HepG2 (cell line): ENCODE measurements around the gene FHIT. TPM values are rescaled to one million over a fixed set of nuclear protein-coding genes. Genes with fewer than 3 reads are reported as not detected.

Experiments
- ASH2L ChIP-seq: fragments of 300-600, 200-600 bp; sonication (generic); IDR thresholded peaks from 2 replicates; pipeline ENCODE4 v1.7.0; 2017; ENCODE audit warnings: low read depth, mild to moderate bottlenecking, moderate library complexity, mixed read lengths, low read length; ENCODE audit not compliant: insufficient read length
- CBFB ChIP-seq: sonication (generic); formaldehyde crosslinking; IDR thresholded peaks from 2 replicates; pipeline ENCODE4 v1.4.0; 2020; ENCODE audit warnings: missing genetic modification reagents
- ERF ChIP-seq: IDR thresholded peaks from 2 replicates; pipeline ENCODE4 v1.6.1; 2018; ENCODE audit warnings: missing biosample characterization, missing genetic modification reagents
- FOXM1 ChIP-seq: sonication (generic); formaldehyde crosslinking; IDR thresholded peaks from 2 replicates; pipeline ENCODE4 v1.5.0; 2020; ENCODE audit warnings: missing genetic modification reagents
- HHEX ChIP-seq: IDR thresholded peaks from 2 replicates; pipeline ENCODE4 v1.6.1; 2016; ENCODE audit warnings: control low read depth
- HNF4G ChIP-seq, 2 experiments: sonication (generic) in 1 of 2; formaldehyde crosslinking in 1 of 2; IDR thresholded peaks; 2 replicates each; pipeline versions ENCODE4 v1.4.0 to v1.6.1; 2011 to 2020; ENCODE audit warnings: borderline replicate concordance in 2 of 2, low read depth in 2 of 2, mild to moderate bottlenecking in 2 of 2, low read length in 1 of 2, missing genetic modification reagents in 1 of 2, moderate library complexity in 1 of 2
- SOX5 ChIP-seq: IDR thresholded peaks from 2 replicates; pipeline ENCODE4 v1.6.1; 2016; ENCODE audit warnings: borderline replicate concordance
- TCF7 ChIP-seq: sonication (generic); IDR thresholded peaks from 2 replicates; pipeline ENCODE4 v1.6.1; 2016; ENCODE audit warnings: antibody characterized with exemption, low read depth
- TRAFD1 ChIP-seq: sonication (generic); formaldehyde crosslinking; IDR thresholded peaks from 2 replicates; pipeline ENCODE4 v1.5.1; 2020; ENCODE audit warnings: missing genetic modification reagents, mild to moderate bottlenecking, borderline replicate concordance
- ZNF276 ChIP-seq: sonication (generic); formaldehyde crosslinking; IDR thresholded peaks from 2 replicates; pipeline ENCODE4 v1.4.0; 2020; ENCODE audit warnings: mild to moderate bottlenecking, low read depth, missing genetic modification reagents
- ZNF563 ChIP-seq: sonication (generic); formaldehyde crosslinking; IDR thresholded peaks from 2 replicates; pipeline ENCODE4 v1.8.0; 2022; ENCODE audit warnings: mild to moderate bottlenecking, moderate library complexity, missing genetic modification reagents
- ZNF709 ChIP-seq: sonication (generic); formaldehyde crosslinking; IDR thresholded peaks from 2 replicates; pipeline ENCODE4 v1.5.0; 2020; ENCODE audit warnings: mild to moderate bottlenecking, missing genetic modification reagents
- ZNF781 ChIP-seq: sonication (generic); formaldehyde crosslinking; IDR thresholded peaks from 2 replicates; pipeline ENCODE4 v1.5.1; 2020; ENCODE audit warnings: borderline replicate concordance, mild to moderate bottlenecking, missing genetic modification reagents; ENCODE audit errors: not compliant biosample characterization
- ZNF790 ChIP-seq: sonication (generic); formaldehyde crosslinking; IDR thresholded peaks from 2 replicates; pipeline ENCODE4 v1.8.0; 2022; ENCODE audit warnings: missing genetic modification reagents, mild to moderate bottlenecking, borderline replicate concordance
- polyA plus RNA-seq, 8 experiments: library from polyadenylated mRNA; depleted of rRNA in 3 of 8; stranded (reverse) in 7 of 8; unstranded in 1 of 8; fragments of >200 nt; fragmentation: Illumina TruSeq in 4 of 8; extraction: Trizol in 4 of 8; gene quantifications; 2 replicates each; pipeline versions ENCODE4 v1.2.1 to v1.2.3, GENCODE V29; 2011 to 2016; ENCODE audit warnings: low read depth in 4 of 8, missing spikeins in 1 of 8, mixed read lengths in 1 of 8; ENCODE audit not compliant: insufficient read depth in 1 of 8
- total RNA-seq, 5 experiments: library from RNA; depleted of rRNA; stranded (reverse); fragments of >200 nt; fragmentation: Illumina TruSeq; extraction: Trizol; gene quantifications; 2 replicates each; pipeline ENCODE4 v1.2.3, GENCODE V29; 2016; ENCODE audit warnings: low read depth in 1 of 5
- TF ChIP-seq, protein P1 (sequence below): sonication (generic); formaldehyde crosslinking; IDR thresholded peaks from 2 replicates; pipeline ENCODE4 v1.4.0; 2020; ENCODE audit warnings: missing genetic modification reagents, borderline replicate concordance
- TF ChIP-seq, protein P2 (sequence below): sonication (generic); formaldehyde crosslinking; IDR thresholded peaks from 2 replicates; pipeline ENCODE4 v1.4.0; 2020; ENCODE audit warnings: missing genetic modification reagents

Gene FHIT
- total and polyA plus RNA-seq, 2 of the 13 experiments (the other 11 are each of a cell fraction or from before 2014, with no cell fraction given), result 4.0 to 4.6 TPM

DNA sequence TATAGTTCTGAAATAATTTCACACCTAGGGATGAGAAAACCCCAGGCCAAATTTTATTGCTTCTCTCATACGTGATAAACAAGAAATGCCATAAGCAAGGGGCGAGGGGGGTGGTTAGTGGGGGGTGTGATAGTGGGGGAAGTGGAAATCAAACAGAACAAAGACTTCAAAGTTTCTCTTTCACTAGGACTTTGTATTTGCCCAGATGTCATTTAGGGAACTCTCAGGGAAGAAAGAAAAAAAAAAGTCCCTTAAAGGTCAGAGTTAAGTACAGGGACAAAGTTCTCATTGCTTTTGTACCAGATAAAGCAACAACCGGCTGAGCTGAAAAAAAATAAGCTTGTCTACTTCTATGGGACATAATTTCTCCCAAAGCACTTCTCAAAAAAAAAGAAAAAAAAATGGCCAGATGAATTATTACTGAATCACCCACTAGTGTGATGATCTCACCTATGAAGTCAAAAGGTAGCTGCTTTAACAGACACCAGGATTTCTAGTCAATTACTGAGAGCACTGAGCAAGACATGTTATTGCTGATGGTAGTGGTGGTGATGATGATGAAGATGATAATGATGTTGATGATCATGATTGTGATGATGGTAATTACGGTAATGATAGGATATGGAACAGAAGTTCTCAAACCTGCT lies 56.2 kb downstream of the FHIT start (continued):
- TF ChIP-seq, protein P1, sequence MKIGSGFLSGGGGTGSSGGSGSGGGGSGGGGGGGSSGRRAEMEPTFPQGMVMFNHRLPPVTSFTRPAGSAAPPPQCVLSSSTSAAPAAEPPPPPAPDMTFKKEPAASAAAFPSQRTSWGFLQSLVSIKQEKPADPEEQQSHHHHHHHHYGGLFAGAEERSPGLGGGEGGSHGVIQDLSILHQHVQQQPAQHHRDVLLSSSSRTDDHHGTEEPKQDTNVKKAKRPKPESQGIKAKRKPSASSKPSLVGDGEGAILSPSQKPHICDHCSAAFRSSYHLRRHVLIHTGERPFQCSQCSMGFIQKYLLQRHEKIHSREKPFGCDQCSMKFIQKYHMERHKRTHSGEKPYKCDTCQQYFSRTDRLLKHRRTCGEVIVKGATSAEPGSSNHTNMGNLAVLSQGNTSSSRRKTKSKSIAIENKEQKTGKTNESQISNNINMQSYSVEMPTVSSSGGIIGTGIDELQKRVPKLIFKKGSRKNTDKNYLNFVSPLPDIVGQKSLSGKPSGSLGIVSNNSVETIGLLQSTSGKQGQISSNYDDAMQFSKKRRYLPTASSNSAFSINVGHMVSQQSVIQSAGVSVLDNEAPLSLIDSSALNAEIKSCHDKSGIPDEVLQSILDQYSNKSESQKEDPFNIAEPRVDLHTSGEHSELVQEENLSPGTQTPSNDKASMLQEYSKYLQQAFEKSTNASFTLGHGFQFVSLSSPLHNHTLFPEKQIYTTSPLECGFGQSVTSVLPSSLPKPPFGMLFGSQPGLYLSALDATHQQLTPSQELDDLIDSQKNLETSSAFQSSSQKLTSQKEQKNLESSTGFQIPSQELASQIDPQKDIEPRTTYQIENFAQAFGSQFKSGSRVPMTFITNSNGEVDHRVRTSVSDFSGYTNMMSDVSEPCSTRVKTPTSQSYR (CRISPR knock-in tag), result 0 out of 2 replicates have a peak, but pooled peaks have one; percentile 23
- TF ChIP-seq ZNF781 (CRISPR knock-in tag) (no peak), ZNF276 (CRISPR knock-in tag) (no peak), TRAFD1 (CRISPR knock-in tag) (no peak), HHEX (CRISPR knock-in tag) (no peak), ZNF563 (CRISPR knock-in tag) (no peak), ZNF709 (CRISPR knock-in tag) (no peak), ZNF790 (CRISPR knock-in tag) (no peak), CBFB (CRISPR knock-in tag) (no peak), ERF (CRISPR knock-in tag) (no peak), SOX5 (CRISPR knock-in tag) (peak; percentile 44; the same call in 1 of the 2 replicates), HNF4G (IDR thresholded peaks at IDR 0.05; ENCODE audit: borderline replicate concordance, low read depth, low read length) (peak; percentile 74; the same call in 1 of the 2 replicates), HNF4G (CRISPR knock-in tag; IDR thresholded peaks at IDR 0.05; ENCODE audit: borderline replicate concordance, low read depth) (no peak), FOXM1 (CRISPR knock-in tag) (no peak), ASH2L (peak; percentile 29), TCF7 (peak; percentile 65)
- TF ChIP-seq, protein P2, sequence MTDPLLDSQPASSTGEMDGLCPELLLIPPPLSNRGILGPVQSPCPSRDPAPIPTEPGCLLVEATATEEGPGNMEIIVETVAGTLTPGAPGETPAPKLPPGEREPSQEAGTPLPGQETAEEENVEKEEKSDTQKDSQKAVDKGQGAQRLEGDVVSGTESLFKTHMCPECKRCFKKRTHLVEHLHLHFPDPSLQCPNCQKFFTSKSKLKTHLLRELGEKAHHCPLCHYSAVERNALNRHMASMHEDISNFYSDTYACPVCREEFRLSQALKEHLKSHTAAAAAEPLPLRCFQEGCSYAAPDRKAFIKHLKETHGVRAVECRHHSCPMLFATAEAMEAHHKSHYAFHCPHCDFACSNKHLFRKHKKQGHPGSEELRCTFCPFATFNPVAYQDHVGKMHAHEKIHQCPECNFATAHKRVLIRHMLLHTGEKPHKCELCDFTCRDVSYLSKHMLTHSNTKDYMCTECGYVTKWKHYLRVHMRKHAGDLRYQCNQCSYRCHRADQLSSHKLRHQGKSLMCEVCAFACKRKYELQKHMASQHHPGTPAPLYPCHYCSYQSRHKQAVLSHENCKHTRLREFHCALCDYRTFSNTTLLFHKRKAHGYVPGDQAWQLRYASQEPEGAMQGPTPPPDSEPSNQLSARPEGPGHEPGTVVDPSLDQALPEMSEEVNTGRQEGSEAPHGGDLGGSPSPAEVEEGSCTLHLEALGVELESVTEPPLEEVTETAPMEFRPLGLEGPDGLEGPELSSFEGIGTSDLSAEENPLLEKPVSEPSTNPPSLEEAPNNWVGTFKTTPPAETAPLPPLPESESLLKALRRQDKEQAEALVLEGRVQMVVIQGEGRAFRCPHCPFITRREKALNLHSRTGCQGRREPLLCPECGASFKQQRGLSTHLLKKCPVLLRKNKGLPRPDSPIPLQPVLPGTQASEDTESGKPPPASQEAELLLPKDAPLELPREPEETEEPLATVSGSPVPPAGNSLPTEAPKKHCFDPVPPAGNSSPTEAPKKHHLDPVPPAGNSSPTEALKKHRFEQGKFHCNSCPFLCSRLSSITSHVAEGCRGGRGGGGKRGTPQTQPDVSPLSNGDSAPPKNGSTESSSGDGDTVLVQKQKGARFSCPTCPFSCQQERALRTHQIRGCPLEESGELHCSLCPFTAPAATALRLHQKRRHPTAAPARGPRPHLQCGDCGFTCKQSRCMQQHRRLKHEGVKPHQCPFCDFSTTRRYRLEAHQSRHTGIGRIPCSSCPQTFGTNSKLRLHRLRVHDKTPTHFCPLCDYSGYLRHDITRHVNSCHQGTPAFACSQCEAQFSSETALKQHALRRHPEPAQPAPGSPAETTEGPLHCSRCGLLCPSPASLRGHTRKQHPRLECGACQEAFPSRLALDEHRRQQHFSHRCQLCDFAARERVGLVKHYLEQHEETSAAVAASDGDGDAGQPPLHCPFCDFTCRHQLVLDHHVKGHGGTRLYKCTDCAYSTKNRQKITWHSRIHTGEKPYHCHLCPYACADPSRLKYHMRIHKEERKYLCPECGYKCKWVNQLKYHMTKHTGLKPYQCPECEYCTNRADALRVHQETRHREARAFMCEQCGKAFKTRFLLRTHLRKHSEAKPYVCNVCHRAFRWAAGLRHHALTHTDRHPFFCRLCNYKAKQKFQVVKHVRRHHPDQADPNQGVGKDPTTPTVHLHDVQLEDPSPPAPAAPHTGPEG (CRISPR knock-in tag), result no peak
